Effector CD8-positive, alpha-beta T cell (primary cell): ENCODE results near the gene PTPN5.
"Not testable (repeated sequence)": the region's sequence is repeated elsewhere in the genome, so short reads cannot be mapped to it uniquely, and the experiment has no call there.

ENCODE experiments used
- DNase-seq: peaks from one replicate; lab custom pipeline; 2025; lab: John Stamatoyannopoulos, UW

The PTPN5 gene

DNA sequence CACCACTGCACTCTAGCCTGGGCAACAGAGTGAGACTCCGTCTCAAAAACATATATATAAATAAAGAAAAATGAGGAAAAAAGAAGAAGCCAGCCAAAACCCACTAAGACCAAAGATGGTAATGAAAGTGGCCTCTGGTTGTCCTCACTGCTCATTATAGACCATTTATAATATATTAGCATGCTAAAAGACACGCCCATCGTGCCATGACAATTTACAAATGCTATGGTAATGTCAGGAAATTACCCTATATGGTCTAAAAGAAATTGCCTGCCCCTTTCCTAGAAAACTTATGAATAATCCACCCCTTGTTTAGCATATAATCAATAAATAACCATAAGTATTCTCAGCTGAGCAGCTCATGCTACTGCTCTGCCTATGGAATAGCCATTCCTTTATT, 109.1 kb downstream of the PTPN5 start:
- no peak for DNase-seq

DNA sequence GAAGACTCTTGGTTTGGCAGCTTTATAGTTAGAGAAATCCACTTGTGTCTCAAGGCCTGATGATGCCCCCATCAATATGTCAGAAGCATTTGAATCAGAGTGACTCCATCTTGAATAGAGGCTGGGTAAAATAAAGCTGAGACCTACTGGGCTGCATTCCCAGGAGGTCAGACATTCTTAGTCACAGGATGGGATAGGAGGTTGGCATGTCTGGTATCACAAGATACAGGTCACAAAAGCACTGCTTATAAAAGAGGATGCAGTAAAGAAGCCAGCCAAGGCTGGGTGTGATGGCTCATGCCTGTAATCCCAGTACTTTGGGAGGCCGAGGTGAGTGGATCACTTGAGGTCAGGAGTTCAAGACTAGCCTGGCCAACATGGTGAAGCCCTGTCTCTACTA, 109.6 kb downstream of the PTPN5 start:
- DNase-seq, result not testable (repeated sequence)
